Measurements from ENCODE around the gene IMMP2L. TPM values are rescaled to one million over a fixed set of nuclear protein-coding genes. Genes with fewer than 3 reads are reported as not detected.
"Not testable (repeated sequence)": the region's sequence is repeated elsewhere in the genome, so short reads cannot be mapped to it uniquely, and the experiment has no call there.

Gene IMMP2L
- total RNA-seq, 2 experiments from 2014 or later: 10.2 to 12.8 TPM

GRCh38 chr7:111510584-111511378, 51.5 kb downstream of the IMMP2L start:
- no peak for DNase-seq
- POLR2A ChIA-PET: interaction anchor here (0.7 kb wide), 1 partner anchor 88 kb away, joined by 3 read pairs; no protein-coding TSS in a partner anchor
- no peak for ATAC-seq (ENCODE audit: low read depth)
- H3K27me3 Mint-ChIP-seq: no peaks in the 10 kb centered on the region
- peaks cover 11% of the 10 kb centered on the region for H3K36me3 Mint-ChIP-seq
- peaks cover 3% of the 10 kb centered on the region for H3K9me3 Mint-ChIP-seq
- H3K4me3 Mint-ChIP-seq: no peak overlapping the region
- no peaks in the 10 kb centered on the region for H3K4me1 Mint-ChIP-seq
- no peak overlapping the region for H3K27ac Mint-ChIP-seq

- POLR2A ChIA-PET: no interaction called here
- Mint-ChIP-seq H3K36me3 (peaks cover 11% of the 10 kb centered on the region), H3K9me3 (peaks cover 3% of the 10 kb centered on the region), H3K27me3 (no peaks in the 10 kb centered on the region), H3K4me1 (no peaks in the 10 kb centered on the region), H3K27ac (no peak overlapping the region), H3K4me3 (no peak overlapping the region)
- DNase-seq (no peak), ATAC-seq (ENCODE audit: low read depth) (no peak)
Observed at GRCh38 chr7:111510062-111510461, 52.2 kb downstream of the IMMP2L start.

GRCh38 chr7:111509288-111509687, 53.0 kb downstream of the IMMP2L start:
- H3K4me3 Mint-ChIP-seq: no peak overlapping the region
- ATAC-seq (ENCODE audit: low read depth) (no peak), DNase-seq (no peak)
- H3K27ac Mint-ChIP-seq: no peak overlapping the region
- peaks cover 11% of the 10 kb centered on the region for H3K36me3 Mint-ChIP-seq
- peaks cover 3% of the 10 kb centered on the region for H3K9me3 Mint-ChIP-seq
- POLR2A ChIA-PET: no interaction called here
- no peaks in the 10 kb centered on the region for H3K27me3 Mint-ChIP-seq
- H3K4me1 Mint-ChIP-seq: no peaks in the 10 kb centered on the region

GRCh38 chr7:111508387-111508786, 53.9 kb downstream of the IMMP2L start:
- Mint-ChIP-seq H3K27ac (no peak overlapping the region), H3K27me3 (no peaks in the 10 kb centered on the region)
- DNase-seq: no peak

GRCh38 chr7:111505422-111505821, 56.9 kb downstream of the IMMP2L start:
- DNase-seq; H3K4me1 Mint-ChIP-seq; H3K27me3 Mint-ChIP-seq; H3K9me3 Mint-ChIP-seq; H3K27ac Mint-ChIP-seq; POLR2A ChIA-PET; H3K36me3 Mint-ChIP-seq; H3K4me3 Mint-ChIP-seq; ATAC-seq (ENCODE audit: low read depth): not testable (repeated sequence)

More at GRCh38 chr7:111508387-111508786, 53.9 kb downstream of the IMMP2L start:
- POLR2A ChIA-PET: no interaction called here
- peaks cover 10% of the 10 kb centered on the region for H3K36me3 Mint-ChIP-seq
- no peaks in the 10 kb centered on the region for H3K4me1 Mint-ChIP-seq
- peaks cover 2% of the 10 kb centered on the region for H3K9me3 Mint-ChIP-seq
- ATAC-seq (ENCODE audit: low read depth): no peak
- H3K4me3 Mint-ChIP-seq: no peak overlapping the region

- H3K27ac Mint-ChIP-seq; DNase-seq; H3K36me3 Mint-ChIP-seq; ATAC-seq (ENCODE audit: low read depth); POLR2A ChIA-PET; H3K4me3 Mint-ChIP-seq; H3K4me1 Mint-ChIP-seq; H3K27me3 Mint-ChIP-seq: not testable (repeated sequence)
- H3K9me3 Mint-ChIP-seq: peaks cover 10% of the 10 kb centered on the region
Observed at GRCh38 chr7:111501799-111502198, 60.5 kb downstream of the IMMP2L start.

GRCh38 chr7:111499027-111499426, 63.3 kb downstream of the IMMP2L start:
- peaks cover 8% of the 10 kb centered on the region for H3K36me3 Mint-ChIP-seq
- H3K4me3 Mint-ChIP-seq: no peak overlapping the region
- POLR2A ChIA-PET: interaction anchor here (0.6 kb wide), 1 partner anchor 10 kb away, joined by 4 read pairs; no protein-coding TSS in a partner anchor
- no peaks in the 10 kb centered on the region for H3K27me3 Mint-ChIP-seq
- ATAC-seq (ENCODE audit: low read depth) (no peak), DNase-seq (no peak)
- peaks cover 9% of the 10 kb centered on the region for H3K9me3 Mint-ChIP-seq
- no peak overlapping the region for H3K27ac Mint-ChIP-seq
- no peaks in the 10 kb centered on the region for H3K4me1 Mint-ChIP-seq

GRCh38 chr7:111498391-111499007, 63.8 kb downstream of the IMMP2L start:
- no peaks in the 10 kb centered on the region for H3K27me3 Mint-ChIP-seq
- DNase-seq: no peak
- no peak overlapping the region for H3K27ac Mint-ChIP-seq
- H3K4me3 Mint-ChIP-seq: no peak overlapping the region
- H3K9me3 Mint-ChIP-seq: peaks cover 9% of the 10 kb centered on the region
- no peaks in the 10 kb centered on the region for H3K4me1 Mint-ChIP-seq
- POLR2A ChIA-PET: no interaction called here
- H3K36me3 Mint-ChIP-seq: peaks cover 8% of the 10 kb centered on the region
- no peak for ATAC-seq (ENCODE audit: low read depth)

GRCh38 chr7:111495173-111495810, 67.0 kb downstream of the IMMP2L start:
- Mint-ChIP-seq H3K27ac (no peak overlapping the region), H3K4me3 (no peak overlapping the region), H3K4me1 (no peaks in the 10 kb centered on the region), H3K9me3 (peaks cover 4% of the 10 kb centered on the region), H3K27me3 (no peaks in the 10 kb centered on the region), H3K36me3 (peaks cover 3% of the 10 kb centered on the region)
- POLR2A ChIA-PET: no interaction called here
- DNase-seq (no peak), ATAC-seq (ENCODE audit: low read depth) (no peak)

GRCh38 chr7:111492234-111492633, 70.1 kb downstream of the IMMP2L start:
- no peak for ATAC-seq (ENCODE audit: low read depth)
- H3K27ac Mint-ChIP-seq: no peak overlapping the region

GRCh38 chr7:111486472-111487142, 75.7 kb downstream of the IMMP2L start:
- Mint-ChIP-seq H3K9me3 (no peaks in the 10 kb centered on the region), H3K4me1 (no peaks in the 10 kb centered on the region), H3K36me3 (no peaks in the 10 kb centered on the region), H3K4me3 (no peak overlapping the region), H3K27me3 (no peaks in the 10 kb centered on the region), H3K27ac (no peak overlapping the region)
- DNase-seq (no peak), ATAC-seq (ENCODE audit: low read depth) (no peak)
- POLR2A ChIA-PET: no interaction called here

More at GRCh38 chr7:111492234-111492633, 70.1 kb downstream of the IMMP2L start:
- Mint-ChIP-seq H3K4me1 (no peaks in the 10 kb centered on the region), H3K36me3 (no peaks in the 10 kb centered on the region), H3K9me3 (no peaks in the 10 kb centered on the region), H3K4me3 (no peak overlapping the region), H3K27me3 (no peaks in the 10 kb centered on the region)
- POLR2A ChIA-PET: no interaction called here
- no peak for DNase-seq

- Mint-ChIP-seq H3K27me3 (no peaks in the 10 kb centered on the region), H3K4me1 (no peaks in the 10 kb centered on the region), H3K9me3 (no peaks in the 10 kb centered on the region), H3K36me3 (peaks cover 4% of the 10 kb centered on the region), H3K4me3 (no peak overlapping the region), H3K27ac (no peak overlapping the region)
- POLR2A ChIA-PET: no interaction called here
- ATAC-seq (ENCODE audit: low read depth): no peak
- DNase-seq: no peak
Observed at GRCh38 chr7:111485701-111486380, 76.5 kb downstream of the IMMP2L start.

- DNase-seq: no peak
- H3K9me3 Mint-ChIP-seq: no peaks in the 10 kb centered on the region
- POLR2A ChIA-PET: no interaction called here
- H3K4me3 Mint-ChIP-seq: no peak overlapping the region
- no peak for ATAC-seq (ENCODE audit: low read depth)
- no peaks in the 10 kb centered on the region for H3K4me1 Mint-ChIP-seq
- no peak overlapping the region for H3K27ac Mint-ChIP-seq
- H3K36me3 Mint-ChIP-seq: peaks cover 5% of the 10 kb centered on the region
- no peaks in the 10 kb centered on the region for H3K27me3 Mint-ChIP-seq
Observed at GRCh38 chr7:111483078-111483477, 79.2 kb downstream of the IMMP2L start.
